Mesenteric fat pad (tissue), 1 donor: Measurements from ENCODE around the gene TIMM21. TPM values are rescaled to one million over a fixed set of nuclear protein-coding genes. Genes with fewer than 3 reads are reported as not detected.

Source experiments
- DNase-seq: peaks from one replicate; pipeline ENCODE4 v3.0.0-alpha.2; 2020; ENCODE audit warnings: low spot score
- total RNA-seq: library from RNA; stranded (reverse); fragmentation: NEBNext Ultra II Directional; extraction: Animal tissue kit (Norgen Biotek cat#: 25700); gene quantifications from one replicate; pipeline ENCODE4 v1.2.1, GENCODE V29; 2021
- donor health status: DM: yes; HTN: yes; CAD: no.

TIMM21 gene
- total RNA-seq, 1 donor from 2014 or later: 28.9 TPM

DNA sequence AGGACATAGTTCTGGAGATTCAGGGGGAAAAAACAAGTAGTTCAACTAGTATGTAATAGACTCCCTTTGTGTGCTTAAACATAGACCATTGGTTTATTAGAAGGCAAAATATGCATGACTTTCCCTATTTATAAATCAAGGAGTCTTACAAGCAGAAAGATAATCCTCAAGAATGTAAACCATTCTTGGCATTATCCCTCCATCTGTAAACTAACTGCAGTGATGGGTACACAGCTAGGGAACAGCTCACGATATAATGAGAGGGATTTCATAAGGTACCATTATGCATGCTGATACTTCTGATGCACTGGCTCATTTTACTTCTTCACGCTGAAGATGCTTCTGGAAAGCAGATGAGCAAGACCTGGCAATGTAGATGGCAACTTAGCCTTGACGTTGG lies 1.6 kb upstream of the TIMM21 start:
- DNase-seq: no peak

DNA sequence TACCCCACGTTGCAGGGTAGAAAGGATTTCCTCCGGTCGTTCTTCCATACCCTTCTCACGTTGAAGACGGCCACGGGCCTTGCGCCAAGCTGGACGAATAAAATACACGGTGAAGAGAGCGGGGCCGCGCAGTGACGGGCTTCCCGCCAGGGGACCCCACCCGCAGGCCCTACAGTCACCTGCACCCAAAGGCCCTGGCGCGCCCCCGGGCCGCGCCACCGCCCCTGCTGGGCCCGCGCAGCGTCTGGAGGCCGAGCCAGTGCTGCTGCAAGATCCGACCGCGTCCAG lies 888 bp upstream of the TIMM21 start:
- DNase-seq: no peak

DNA sequence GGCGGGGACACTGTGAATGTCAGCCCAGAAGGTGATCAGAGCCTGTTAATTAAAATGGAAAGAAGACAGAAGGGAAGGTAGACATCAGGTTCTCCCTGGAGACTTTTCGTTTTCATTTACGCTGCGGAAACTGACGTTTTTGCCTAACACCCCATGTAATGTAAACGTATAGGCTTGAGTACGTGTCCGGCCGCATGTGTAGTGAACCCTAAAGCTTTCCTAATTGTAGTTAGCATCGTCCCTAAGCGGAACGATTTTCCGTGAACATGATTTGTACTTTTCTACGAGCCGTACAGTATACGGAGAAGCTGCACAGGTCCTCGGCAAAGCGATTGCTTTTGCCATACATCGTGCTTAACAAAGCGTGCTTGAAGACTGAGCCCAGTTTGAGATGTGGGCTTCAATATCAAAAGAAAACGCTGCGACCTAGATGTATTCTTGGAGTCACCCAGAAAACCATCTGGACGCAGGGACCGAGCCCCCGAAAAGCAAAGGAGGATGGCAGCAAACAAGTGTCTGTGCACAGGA lies 284 bp downstream of the TIMM21 start:
- no peak for DNase-seq

DNA sequence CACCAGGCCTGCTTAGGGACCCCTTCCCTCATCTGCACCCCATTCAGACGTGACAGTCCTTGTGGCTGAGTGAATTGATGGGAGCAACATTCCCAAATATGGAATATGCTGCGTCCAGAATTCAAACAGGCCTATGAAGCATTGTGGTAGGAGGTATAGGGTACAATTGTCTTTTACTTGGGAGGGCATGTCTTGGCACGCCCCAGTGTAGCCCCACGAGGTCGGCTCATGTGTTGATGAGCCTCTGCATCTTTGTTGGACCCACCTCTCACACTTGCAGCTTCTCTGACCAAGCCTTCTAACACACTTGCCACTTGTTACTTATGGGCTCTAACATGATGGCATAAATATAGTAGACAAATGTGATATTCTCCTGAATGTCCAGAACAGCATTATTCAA lies 1.6 kb downstream of the TIMM21 start:
- no peak for DNase-seq

DNA sequence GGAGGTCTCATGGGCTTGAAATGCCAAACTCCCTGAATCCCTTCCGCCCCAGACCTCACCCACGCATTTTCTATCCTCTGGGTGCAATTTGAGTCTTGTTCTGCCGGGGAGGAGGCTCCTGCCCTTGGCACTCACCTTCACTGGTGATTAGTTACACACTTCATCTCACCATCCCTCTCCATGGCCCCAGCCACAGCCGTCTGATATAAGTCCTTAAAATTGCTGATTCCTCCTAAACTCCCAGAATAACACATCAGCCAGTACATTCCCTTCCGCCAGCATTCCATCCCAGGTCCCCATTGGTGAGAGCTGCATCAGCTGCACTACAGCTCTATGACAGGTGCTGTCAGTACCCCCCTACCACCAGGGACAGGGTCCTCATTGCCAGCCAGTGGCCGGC lies 3.9 kb downstream of the TIMM21 start:
- DNase-seq: no peak

DNA sequence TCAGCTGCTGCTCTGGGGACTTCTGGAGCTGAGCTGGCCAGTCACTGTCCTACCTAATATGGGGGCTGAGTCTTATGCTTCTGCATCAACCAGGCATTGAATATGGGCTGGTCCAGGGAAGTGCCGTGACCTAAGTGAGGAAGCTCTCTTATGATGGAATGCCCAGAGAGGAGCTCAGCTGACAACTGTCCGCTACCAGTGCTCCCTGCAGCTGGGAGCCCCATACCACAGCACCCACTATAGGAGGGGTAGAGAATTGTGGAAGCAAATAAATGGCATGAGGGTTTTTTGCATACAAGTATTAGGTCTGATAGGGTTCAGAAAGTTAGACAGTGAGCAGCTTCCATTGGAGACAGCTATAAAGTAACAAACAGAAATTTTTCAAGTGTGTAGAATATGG lies 4.5 kb downstream of the TIMM21 start:
- no peak for DNase-seq

DNA sequence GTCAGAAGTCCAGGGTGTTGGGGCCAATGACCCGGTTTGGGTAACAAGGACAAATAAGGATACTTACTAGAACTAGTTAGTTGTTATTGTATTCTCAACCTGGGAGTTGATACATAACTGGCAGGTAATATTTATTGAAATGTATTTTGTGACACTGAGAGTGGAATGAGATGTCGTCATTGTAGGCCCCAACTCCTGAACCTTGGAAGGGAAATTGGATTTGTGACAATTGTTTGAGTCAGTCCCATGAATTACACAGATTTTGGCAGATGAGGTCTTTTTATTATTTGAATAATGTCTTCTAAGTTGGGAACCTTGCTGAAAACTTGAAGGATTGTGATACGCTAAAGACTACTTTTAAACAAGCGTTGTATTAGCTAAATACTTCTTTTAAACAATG lies 5.1 kb downstream of the TIMM21 start:
- DNase-seq: no peak

DNA sequence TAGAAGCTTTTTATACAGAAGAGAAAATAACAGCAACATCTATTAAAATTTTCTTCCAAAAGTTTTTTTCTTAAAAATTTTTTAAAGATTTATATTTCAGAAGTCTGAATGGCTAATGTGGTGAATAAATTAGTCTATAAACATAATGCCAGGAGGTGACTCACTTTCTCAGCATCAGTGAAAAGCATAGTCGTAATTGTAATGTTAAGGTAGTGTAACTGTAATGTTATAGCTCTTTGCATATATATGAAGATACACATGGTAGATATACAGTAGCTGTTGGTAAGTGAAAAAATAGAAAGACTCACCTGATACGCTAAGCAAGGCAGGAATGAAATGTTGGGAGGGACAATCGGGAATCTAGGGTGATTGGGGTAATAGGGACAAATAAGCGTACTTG lies 5.5 kb downstream of the TIMM21 start:
- DNase-seq: no peak

DNA sequence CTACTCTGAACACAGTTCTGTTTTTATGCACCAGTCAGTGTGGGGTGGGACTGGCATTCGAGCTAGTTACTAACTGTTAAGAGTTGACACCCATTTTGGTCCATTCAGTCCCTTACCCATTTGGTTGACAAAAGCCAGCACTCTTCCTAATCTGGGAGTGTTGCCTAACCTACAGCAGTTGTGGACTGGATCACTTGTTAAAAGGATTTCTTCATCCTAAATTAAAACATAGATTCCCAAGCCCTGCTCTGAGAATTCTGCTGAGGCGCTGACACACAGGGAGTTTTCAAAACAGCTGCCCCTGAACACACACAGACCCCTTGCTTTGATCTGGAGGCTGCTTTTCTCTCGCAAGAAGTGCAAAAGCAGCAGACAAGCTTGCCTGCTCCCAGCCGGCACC lies 6.4 kb downstream of the TIMM21 start:
- no peak for DNase-seq

DNA sequence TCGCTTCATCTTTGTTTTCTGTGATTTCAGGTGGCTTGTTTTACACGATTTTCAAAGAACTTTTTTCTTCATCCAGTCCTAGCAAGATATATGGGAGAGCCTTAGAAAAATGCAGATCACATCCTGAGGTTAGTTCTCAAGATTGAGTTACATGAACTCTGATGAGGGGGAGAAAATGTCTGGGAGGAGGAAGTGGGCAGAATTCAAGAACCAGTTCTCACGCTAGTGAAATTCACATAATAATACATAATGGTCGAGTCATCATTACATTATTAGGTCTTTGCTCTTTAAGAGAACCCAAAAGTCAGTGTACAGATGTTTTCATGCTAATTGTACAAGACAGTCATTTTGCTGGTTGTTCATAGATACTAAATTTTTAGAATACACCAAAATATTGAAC lies 7.0 kb downstream of the TIMM21 start:
- DNase-seq: no peak

DNA sequence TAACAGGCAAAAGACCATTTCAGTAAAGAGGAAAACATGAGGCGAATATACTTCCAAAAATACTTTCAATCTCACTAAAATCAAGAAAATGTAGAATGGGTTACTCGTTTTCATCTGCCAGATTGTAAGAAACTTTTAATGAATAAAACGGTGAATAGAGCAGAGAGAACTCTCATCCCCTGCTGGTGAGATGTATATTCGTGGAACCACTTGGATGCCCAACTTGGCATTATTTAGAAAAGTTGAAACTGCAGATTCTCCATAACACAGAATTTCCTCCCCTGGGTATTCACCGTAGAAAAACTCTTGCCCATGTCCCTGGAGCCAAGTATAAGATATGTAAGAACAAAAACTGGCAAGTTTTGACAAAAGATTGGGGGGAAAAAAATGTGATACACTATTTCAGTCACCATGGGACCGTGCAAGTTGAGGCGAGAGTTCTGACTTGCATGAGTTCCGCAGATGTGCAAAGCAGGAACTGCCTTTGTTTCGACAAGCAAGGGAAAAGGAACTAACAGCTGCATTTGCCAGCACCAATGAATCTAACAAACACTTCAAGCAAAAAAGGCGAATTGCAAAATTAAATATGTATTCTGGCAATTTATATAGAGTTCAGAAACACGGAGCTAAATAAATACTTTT lies 14.8 kb downstream of the TIMM21 start:
- DNase-seq: no peak

DNA sequence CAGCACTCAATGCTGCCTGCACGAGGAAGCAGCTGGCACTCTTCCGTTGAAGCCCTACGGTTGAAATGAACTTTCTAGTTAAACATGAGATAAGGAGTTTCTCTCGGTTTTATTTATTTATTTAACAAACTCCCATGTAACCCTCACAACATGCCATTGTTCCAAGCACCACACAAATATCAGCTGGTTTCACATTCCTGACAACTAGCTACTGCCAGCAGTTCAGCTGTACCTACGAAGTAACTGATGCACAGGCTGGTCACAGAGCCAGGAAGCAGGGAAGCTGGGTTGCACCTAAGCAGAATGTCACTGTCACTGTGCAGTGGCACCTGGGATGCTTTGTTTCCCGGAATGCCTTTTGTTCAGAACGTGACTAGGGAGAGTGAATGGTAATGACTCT lies 18.1 kb downstream of the TIMM21 start:
- DNase-seq: no peak

DNA sequence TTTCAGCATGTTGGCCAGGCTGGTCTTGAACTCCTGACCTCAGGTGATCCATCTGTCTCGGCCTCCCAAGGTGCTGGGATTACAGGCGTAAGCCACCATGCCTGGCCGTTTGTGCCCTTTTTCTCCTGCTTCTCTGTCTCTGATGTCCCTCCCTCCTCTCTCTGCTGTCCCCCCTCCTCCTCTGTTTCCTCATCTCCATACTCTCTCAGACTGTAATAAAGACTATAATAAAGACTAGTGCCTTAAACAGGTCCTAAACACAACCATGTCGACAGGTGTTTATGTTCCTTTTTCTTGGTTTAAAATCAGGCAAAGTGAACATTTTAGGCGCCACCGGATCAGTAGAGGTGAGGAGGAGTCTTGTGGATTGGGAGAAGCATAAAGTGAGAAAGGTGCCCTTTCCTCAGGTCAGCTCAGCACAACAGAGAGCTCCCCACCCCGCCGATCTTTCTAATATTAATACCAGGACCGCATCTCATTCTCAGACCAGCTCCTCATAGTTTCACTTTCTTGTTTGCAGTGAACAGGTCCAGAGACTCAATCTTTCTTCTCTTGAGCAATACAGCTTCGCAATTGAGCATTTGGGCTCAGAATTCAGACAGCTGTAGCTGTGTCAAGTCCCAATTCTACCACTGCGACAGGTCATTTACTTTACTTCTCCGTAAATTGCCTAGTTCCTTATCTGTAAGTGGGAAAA lies 23.7 kb downstream of the TIMM21 start:
- no peak for DNase-seq

DNA sequence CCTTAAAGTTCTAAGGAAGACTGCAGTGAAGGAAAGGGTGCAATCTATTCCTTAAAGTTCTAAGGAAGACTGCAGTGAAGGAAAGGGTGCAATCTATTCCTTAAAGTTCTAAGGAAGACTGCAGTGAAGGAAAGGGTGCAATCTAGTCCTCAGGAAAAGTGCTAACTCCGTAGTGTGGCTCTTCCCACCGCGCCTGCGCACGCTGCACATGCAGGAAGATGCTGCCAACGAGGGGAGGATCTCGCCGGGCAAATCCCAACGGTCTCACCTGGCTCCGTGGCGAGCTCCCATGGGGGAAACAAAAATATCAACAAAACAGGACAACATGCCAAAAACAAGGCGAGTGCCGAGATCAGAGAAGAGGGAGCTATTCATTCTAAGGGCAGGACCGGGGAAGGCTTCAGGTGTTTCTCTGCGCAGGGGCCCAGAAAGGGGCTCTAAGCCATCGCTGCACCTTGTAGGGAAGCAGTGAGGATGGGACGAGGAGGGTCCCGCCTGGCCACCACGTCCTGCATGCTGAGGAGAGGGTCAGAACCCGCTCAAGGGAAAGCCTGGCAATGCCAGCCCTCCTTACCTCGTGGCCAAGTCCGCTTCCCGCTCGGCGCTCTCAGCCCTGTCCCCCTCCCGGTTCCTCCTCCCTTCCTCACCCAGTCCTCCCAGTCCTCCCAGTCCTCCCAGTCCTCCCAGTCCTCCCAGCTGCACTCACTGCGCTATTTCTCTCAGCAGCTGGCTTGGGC lies 24.5 kb downstream of the TIMM21 start:
- DNase-seq: no peak

DNA sequence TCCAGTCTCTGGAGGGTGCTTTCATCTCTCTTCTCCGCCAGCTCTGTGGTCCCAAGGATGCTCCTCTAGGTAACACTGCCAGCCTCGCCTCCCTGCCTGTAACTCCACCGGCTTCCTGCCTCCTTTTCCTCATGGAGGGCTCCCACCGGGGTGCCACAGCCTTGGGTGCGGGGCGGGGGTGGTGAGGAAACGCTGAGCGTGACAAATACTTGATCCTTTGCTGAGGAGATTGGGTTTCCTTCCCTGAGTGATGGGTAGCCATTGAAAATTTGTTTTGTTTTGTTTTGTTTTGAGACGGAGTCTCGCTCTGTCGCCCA lies 25.1 kb downstream of the TIMM21 start:
- no peak for DNase-seq

DNA sequence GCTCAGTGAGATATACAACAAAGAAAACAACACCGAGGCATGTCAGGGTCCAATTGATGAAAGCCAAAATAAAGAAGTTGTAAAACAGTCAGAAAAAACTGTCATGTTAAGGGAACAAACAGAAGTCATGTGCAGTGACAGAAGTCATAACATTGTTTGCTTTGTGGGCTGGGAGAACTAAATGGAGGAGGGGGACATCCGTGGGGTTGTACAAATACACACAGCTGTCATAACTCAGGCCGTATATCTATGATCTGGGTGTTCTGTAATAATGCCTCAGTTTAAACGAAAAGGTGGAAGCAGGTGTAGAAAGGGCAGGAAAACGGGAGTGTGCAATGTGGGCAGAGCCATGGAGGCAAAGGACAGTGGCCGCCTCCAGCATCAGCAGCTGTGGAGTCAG lies 27.3 kb downstream of the TIMM21 start:
- no peak for DNase-seq

DNA sequence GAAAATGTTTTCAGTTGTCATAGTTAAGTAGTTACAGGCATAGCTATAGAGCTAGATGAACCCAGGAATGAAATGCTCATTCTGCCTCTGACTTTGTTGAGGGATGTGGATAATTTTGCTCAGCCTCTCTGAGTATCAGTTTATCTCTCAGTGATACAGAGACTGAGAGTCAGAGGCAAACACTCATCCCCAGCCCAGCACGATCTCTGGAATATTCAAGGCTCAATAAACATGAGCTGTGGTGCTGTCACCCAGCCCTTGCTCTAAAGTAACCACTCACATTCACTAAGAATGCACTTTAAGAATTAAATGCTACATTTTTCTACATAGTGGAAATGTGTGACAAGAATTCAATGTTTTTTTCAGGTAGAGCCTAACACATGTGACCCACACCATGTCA lies 30.6 kb downstream of the TIMM21 start:
- DNase-seq: no peak

DNA sequence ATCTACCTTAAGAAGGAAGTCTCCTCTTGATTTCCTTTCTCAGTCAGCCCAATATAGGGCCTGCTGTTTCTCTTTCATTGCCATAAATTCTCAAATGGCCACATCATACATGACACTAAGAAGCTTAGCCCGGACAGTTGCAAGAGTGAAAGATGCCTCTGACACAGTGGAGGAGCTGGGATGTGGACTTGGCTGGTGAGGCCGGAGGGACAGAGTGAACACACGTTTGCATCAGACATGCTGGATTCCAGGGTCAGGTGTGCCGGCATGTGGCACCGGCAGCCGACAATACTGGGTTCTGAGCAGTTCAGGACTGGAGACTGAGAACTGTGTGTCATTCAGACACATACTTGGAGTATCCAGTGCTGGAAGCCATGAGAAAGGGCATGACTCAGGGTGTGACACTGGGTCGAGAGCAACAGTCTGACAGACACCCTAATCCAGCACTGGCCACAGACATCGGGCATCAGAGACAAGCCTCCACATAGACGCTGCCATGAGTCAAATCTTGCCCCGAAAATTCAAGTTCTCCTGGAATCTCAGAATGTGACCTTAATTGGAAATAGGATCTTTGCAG lies 31.4 kb downstream of the TIMM21 start:
- no peak for DNase-seq

DNA sequence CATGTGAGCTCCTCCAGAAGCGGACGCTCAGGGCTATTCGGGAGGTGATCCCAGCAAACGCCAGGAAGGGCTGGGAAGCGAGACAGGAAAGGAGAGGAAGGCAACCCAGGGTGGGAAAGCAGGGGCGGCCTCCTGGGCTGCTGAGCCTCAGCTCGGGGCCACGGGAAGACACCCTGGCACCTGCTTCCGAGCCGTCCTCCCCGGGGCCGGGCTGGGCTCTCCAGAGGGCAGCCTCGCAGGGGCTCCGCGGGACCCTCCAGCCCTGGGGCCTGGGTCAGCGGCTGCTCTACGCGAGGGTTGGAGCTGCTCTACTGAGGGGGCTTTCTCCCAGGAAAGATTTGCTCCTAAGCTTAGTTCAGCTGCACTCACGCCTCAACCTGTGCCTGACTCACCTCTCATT lies 34.0 kb downstream of the TIMM21 start:
- no peak for DNase-seq

DNA sequence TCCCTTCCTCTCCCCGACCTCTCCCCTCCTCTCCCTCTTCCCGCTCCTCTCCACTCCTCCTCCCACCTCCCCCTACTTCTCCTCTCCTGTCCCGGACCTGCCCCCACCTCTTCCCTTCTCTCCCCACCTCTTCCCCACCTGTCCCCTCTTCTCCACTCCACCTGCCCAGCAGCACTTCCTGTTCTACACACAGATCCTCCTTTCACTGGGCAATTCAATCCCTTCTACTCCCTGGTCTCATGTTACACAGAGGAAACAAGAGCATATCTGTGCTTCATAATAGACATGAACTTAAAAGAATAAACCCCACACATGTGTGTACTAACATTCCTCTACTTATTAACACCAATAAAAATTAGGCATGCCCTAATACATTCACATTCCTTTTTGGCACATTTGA lies 34.8 kb downstream of the TIMM21 start:
- no peak for DNase-seq

DNA sequence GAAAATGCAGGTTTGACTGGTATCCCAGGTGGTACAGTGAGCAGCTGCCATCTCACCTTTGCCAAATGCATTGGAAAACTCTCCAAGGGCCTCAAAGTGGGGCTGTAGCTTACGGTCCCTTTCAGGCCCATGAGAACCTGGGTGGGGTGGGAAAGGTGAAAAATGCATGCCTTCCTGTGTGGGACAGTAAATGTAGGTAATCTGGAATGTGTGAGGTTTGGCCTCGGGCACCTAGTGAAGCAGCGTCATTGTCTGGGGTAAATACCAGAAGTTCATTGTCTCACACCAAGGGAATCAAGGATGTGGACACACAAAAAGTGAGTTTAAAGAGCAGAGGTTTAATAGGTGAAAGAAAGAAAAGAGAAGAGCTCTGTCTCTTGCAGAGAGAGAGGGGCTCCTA lies 36.6 kb downstream of the TIMM21 start:
- no peak for DNase-seq

DNA sequence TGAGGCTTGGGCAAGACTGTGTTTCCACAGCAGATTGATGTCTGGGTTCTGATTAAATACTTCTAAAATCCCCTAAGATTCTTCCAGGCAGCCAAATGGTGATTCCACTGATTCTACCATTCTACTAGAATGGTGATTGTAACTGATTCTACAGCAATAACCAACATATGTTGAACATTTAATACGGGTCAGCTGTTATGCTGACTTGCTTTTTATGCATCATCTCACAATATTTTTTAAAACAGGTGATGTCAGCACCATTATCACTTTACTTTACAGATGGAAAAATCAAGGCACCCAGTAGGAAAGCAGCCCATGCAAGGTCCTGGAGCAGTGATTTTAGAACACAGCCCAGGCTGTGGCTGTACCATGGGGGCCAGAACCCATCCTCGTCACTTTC lies 37.5 kb downstream of the TIMM21 start:
- DNase-seq: no peak

DNA sequence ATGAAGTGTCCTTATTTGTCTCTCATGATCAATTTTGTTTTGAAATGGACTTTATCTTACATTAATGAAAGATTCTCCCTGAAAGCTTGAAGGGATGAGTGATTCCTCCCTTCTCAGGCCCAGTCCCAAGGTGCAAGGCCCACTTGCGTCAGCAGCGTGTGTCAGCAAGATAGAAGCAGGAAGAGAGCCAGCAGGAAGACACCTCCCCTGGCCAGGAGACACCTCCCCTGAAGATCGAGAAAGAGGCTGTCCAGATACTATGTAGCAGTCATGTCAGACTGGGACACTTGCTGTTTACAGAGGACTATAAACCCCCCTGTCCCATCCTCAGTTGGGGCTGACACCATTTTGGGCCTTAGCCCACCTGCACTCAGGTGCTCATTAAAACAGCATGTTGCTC lies 38.3 kb downstream of the TIMM21 start:
- DNase-seq: no peak
